HEK293T (cell line): ENCODE data around the gene ZNF605.
"Not testable (repeated sequence)": the region's sequence is repeated elsewhere in the genome, so short reads cannot be mapped to it uniquely, and the experiment has no call there.

Experiments used
- CTCF ChIA-PET: fragments of 350-600 bp; formaldehyde crosslinking; extraction: SDS; loops from one replicate; lab custom pipeline; 2021; ENCODE audit warnings: antibody characterized with exemption, inconsistent platforms; lab: Yijun Ruan, JAX
- POLR2A ChIA-PET: fragments of 350-600 bp; formaldehyde crosslinking; extraction: SDS; loops from one replicate; lab custom pipeline; 2020; ENCODE audit warnings: antibody characterized with exemption, inconsistent platforms; lab: Yijun Ruan, JAX
- DNase-seq: peaks from one replicate; pipeline ENCODE4 v3.0.0; 2012; ENCODE audit warnings: mixed read lengths; ENCODE audit errors: extremely low spot score
- ARNT ChIP-seq: fragments of 450-650 bp; IDR thresholded peaks from 2 replicates; pipeline ENCODE4 v1.6.1; 2017; ENCODE audit warnings: mild to moderate bottlenecking
- BHLHE40 ChIP-seq: fragments of 450-650 bp; IDR thresholded peaks from 2 replicates; pipeline ENCODE4 v1.6.1; 2016; ENCODE audit warnings: mild to moderate bottlenecking, moderate library complexity, borderline replicate concordance
- CTBP1 ChIP-seq: fragments of 450-650 bp; IDR thresholded peaks from 2 replicates; pipeline ENCODE4 v1.6.1; 2016; ENCODE audit warnings: borderline replicate concordance
- ELF4 ChIP-seq: fragments of 450-650 bp; IDR thresholded peaks from 2 replicates; pipeline ENCODE4 v1.6.1; 2017; ENCODE audit warnings: antibody characterized with exemption
- FOXA1 ChIP-seq: fragments of 450-650 bp; IDR thresholded peaks from 2 replicates; pipeline ENCODE4 v1.6.1; 2016; ENCODE audit warnings: mild to moderate bottlenecking
- FOXK2 ChIP-seq: fragments of 450-650 bp; IDR thresholded peaks from 2 replicates; pipeline ENCODE4 v1.6.1; 2016; ENCODE audit warnings: mild to moderate bottlenecking
- FOXM1 ChIP-seq: fragments of 450-650 bp; IDR thresholded peaks from 2 replicates; pipeline ENCODE4 v1.6.1; 2017; ENCODE audit warnings: mild to moderate bottlenecking, borderline replicate concordance
- HDGF ChIP-seq: fragments of 450-650 bp; IDR thresholded peaks from 2 replicates; pipeline ENCODE4 v1.6.1; 2017; ENCODE audit warnings: antibody characterized with exemption, borderline replicate concordance
- L3MBTL2 ChIP-seq: fragments of 450-650 bp; conservative IDR thresholded peaks from 2 replicates; pipeline ENCODE4 v1.6.1; 2016; ENCODE audit warnings: mild to moderate bottlenecking
- LEF1 ChIP-seq: fragments of 450-650 bp; IDR thresholded peaks from 2 replicates; pipeline ENCODE4 v1.6.1; 2017; ENCODE audit warnings: mild to moderate bottlenecking, borderline replicate concordance
- NFRKB ChIP-seq: fragments of 450-650 bp; IDR thresholded peaks from 2 replicates; pipeline ENCODE4 v1.6.1; 2016; ENCODE audit warnings: mild to moderate bottlenecking, moderate library complexity
- PKNOX1 ChIP-seq: fragments of 450-650 bp; IDR thresholded peaks from 2 replicates; pipeline ENCODE4 v1.6.1; 2016
- SP1 ChIP-seq: fragments of 450-650 bp; IDR thresholded peaks from 2 replicates; pipeline ENCODE4 v1.6.1; 2017
- SUZ12 ChIP-seq: fragments of 450-650 bp; IDR thresholded peaks from 2 replicates; pipeline ENCODE4 v1.6.1; 2016; ENCODE audit warnings: mild to moderate bottlenecking
- TARDBP ChIP-seq: fragments of 450-650 bp; IDR thresholded peaks from 2 replicates; pipeline ENCODE4 v1.6.1; 2016
- ZNF384 ChIP-seq: fragments of 450-650 bp; IDR thresholded peaks from 2 replicates; pipeline ENCODE4 v1.6.1; 2016

The ZNF605 gene

GRCh38 chr12:132940071-132940719 lies 15.9 kb downstream of the ZNF605 start:
- TF ChIP-seq TARDBP (no peak), NFRKB (no peak), BHLHE40 (no peak), ZNF384 (no peak), SP1 (no peak), CTBP1 (no peak), FOXK2 (no peak), LEF1 (no peak), L3MBTL2 (no peak), PKNOX1 (no peak), ELF4 (no peak), HDGF (no peak), FOXA1 (no peak), FOXM1 (no peak), SUZ12 (no peak), ARNT (no peak)
- ChIA-PET POLR2A (no interaction called here), CTCF (no interaction called here)
- no peak for DNase-seq

GRCh38 chr12:132938807-132939206 lies 17.3 kb downstream of the ZNF605 start:
- POLR2A ChIA-PET, DNase-seq: not testable (repeated sequence)
- CTCF ChIA-PET, result interaction anchor here (0.7 kb wide), 1 partner anchor 33 kb away, joined by 4 read pairs; no protein-coding TSS in a partner anchor

- CTCF ChIA-PET, result no interaction called here
Observed at GRCh38 chr12:132937476-132937875, 18.6 kb downstream of the ZNF605 start.

GRCh38 chr12:132936921-132937320 lies 19.2 kb downstream of the ZNF605 start:
- DNase-seq, POLR2A ChIA-PET, CTCF ChIA-PET: not testable (repeated sequence)

More at GRCh38 chr12:132937476-132937875, 18.6 kb downstream of the ZNF605 start:
- POLR2A ChIA-PET, result no interaction called here
- no peak for DNase-seq
- TF ChIP-seq HDGF, result no peak
- TF ChIP-seq SP1, result no peak
- no peak for TF ChIP-seq BHLHE40
- TF ChIP-seq L3MBTL2, result no peak
- no peak for TF ChIP-seq ELF4
- TF ChIP-seq PKNOX1, result no peak
- no peak for TF ChIP-seq LEF1
- no peak for TF ChIP-seq CTBP1
- no peak for TF ChIP-seq FOXK2
- no peak for TF ChIP-seq FOXM1
- no peak for TF ChIP-seq SUZ12
- no peak for TF ChIP-seq ARNT
- no peak for TF ChIP-seq FOXA1

- ChIA-PET POLR2A (no interaction called here), CTCF (no interaction called here)
- DNase-seq, result no peak
- no peak for TF ChIP-seq PKNOX1
- TF ChIP-seq SP1, result no peak
- TF ChIP-seq ARNT, result no peak
- no peak for TF ChIP-seq TARDBP
- no peak for TF ChIP-seq FOXK2
- no peak for TF ChIP-seq LEF1
- TF ChIP-seq NFRKB, result no peak
Observed at GRCh38 chr12:132936163-132936562, 19.9 kb downstream of the ZNF605 start.

GRCh38 chr12:132926415-132926833 lies 29.7 kb downstream of the ZNF605 start:
- no peak for TF ChIP-seq PKNOX1
- TF ChIP-seq LEF1, result no peak
- TF ChIP-seq SP1, result no peak
- no peak for TF ChIP-seq FOXM1
- no peak for TF ChIP-seq HDGF
- TF ChIP-seq ZNF384, result no peak
- no peak for TF ChIP-seq FOXK2
- TF ChIP-seq SUZ12, result no peak
- TF ChIP-seq BHLHE40, result no peak
- no peak for TF ChIP-seq ELF4
- no peak for TF ChIP-seq ARNT
- TF ChIP-seq TARDBP, result no peak
- no peak for TF ChIP-seq FOXA1
- no peak for TF ChIP-seq L3MBTL2
- no peak for TF ChIP-seq NFRKB
- no peak for TF ChIP-seq CTBP1
- POLR2A ChIA-PET, result no interaction called here
- CTCF ChIA-PET, result no interaction called here
- no peak for DNase-seq
